Chondrocyte (in vitro differentiated cells): ENCODE results near the gene TF. TPM values are rescaled to one million over a fixed set of nuclear protein-coding genes. Genes with fewer than 3 reads are reported as not detected.

Experiments used
- DNase-seq: peaks from one replicate; pipeline ENCODE4 v3.0.0; 2021; ENCODE audit warnings: mixed read lengths, low spot score
- H3K27ac Mint-ChIP-seq: one replicate; pipeline ENCODE4 v1.8.0; 2021; ENCODE audit warnings: mild to moderate bottlenecking, moderate library complexity, mixed read lengths; ENCODE audit not compliant: unreplicated experiment
- H3K27me3 Mint-ChIP-seq: 2 replicates; pipeline ENCODE4 v1.8.0; 2021; ENCODE audit warnings: low read depth, mixed read lengths
- H3K36me3 Mint-ChIP-seq: 2 replicates; pipeline ENCODE4 v1.8.0; 2021; ENCODE audit warnings: low read depth, mixed read lengths
- H3K4me1 Mint-ChIP-seq: 2 replicates; pipeline ENCODE4 v1.8.0; 2021; ENCODE audit warnings: low read depth, mild to moderate bottlenecking, mixed read lengths
- H3K4me3 Mint-ChIP-seq: one replicate; pipeline ENCODE4 v1.8.0; 2021; ENCODE audit warnings: mild to moderate bottlenecking, moderate library complexity, mixed read lengths; ENCODE audit not compliant: unreplicated experiment
- H3K9me3 Mint-ChIP-seq: 2 replicates; pipeline ENCODE4 v1.8.0; 2021; ENCODE audit warnings: low read depth, mixed read lengths
- total RNA-seq: library from RNA; stranded (reverse); gene quantifications from 3 replicates; pipeline ENCODE4 v1.2.1, GENCODE V29; 2021
- TF ChIP-seq, protein P1 (sequence below): fragments of 200-600 bp; sonication (generic); IDR thresholded peaks from 2 replicates; pipeline ENCODE4 v1.5.0; 2021; ENCODE audit warnings: antibody characterized with exemption, mild to moderate bottlenecking, moderate library complexity

TF gene
- total RNA-seq, 1 donor from 2014 or later: 1.2 TPM

DNA sequence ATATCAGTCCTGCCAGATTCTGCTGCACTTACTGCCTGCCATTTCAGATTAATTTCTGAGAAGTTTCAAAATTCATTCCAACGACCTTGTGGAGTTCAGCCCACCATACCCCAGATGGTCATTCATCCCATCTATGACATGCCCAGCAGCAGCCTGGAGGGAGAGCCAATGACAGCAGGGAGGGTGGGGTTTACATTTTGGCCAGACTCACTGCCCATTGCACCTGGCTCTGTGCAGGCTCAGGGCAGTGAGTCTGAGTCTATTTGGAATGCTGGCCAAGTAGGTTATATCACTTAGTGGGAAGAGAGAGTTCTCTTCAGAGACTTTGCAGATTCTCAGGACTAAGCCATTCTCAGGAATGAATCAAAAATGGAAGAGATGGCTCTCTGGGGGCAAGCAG, 80.9 kb downstream of the TF start:
- no peak overlapping the region for H3K27ac Mint-ChIP-seq
- no peaks in the 10 kb centered on the region for H3K27me3 Mint-ChIP-seq
- no peak overlapping the region for H3K4me3 Mint-ChIP-seq
- DNase-seq: no peak
- TF ChIP-seq, protein P1, sequence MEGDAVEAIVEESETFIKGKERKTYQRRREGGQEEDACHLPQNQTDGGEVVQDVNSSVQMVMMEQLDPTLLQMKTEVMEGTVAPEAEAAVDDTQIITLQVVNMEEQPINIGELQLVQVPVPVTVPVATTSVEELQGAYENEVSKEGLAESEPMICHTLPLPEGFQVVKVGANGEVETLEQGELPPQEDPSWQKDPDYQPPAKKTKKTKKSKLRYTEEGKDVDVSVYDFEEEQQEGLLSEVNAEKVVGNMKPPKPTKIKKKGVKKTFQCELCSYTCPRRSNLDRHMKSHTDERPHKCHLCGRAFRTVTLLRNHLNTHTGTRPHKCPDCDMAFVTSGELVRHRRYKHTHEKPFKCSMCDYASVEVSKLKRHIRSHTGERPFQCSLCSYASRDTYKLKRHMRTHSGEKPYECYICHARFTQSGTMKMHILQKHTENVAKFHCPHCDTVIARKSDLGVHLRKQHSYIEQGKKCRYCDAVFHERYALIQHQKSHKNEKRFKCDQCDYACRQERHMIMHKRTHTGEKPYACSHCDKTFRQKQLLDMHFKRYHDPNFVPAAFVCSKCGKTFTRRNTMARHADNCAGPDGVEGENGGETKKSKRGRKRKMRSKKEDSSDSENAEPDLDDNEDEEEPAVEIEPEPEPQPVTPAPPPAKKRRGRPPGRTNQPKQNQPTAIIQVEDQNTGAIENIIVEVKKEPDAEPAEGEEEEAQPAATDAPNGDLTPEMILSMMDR: no peak
- no peaks in the 10 kb centered on the region for H3K4me1 Mint-ChIP-seq
- no peaks in the 10 kb centered on the region for H3K9me3 Mint-ChIP-seq
- peaks cover 13% of the 10 kb centered on the region for H3K36me3 Mint-ChIP-seq

DNA sequence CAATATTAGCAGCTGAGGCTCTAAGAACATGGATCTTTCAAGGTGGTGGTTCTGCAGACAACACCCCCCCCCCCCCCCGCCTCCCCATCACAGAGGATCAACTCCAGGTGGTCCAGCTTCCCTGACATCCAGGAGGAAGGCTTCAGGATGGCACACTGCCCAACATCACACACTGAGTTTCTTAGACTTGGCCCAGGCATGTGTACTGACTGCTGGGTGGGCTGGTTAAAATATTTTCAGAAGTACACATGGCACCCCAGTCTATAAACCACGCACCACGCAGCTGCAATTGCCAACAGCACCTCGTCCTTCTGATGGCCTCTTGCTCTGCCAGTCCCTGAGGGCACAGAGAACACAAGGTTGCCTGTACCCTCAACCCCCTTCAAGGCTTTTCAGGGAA, 81.5 kb downstream of the TF start:
- TF ChIP-seq, protein P1: no peak
- Mint-ChIP-seq H3K36me3 (peaks cover 10% of the 10 kb centered on the region), H3K9me3 (no peaks in the 10 kb centered on the region), H3K27ac (no peak overlapping the region), H3K4me1 (no peaks in the 10 kb centered on the region), H3K27me3 (no peaks in the 10 kb centered on the region), H3K4me3 (no peak overlapping the region)
- no peak for DNase-seq

DNA sequence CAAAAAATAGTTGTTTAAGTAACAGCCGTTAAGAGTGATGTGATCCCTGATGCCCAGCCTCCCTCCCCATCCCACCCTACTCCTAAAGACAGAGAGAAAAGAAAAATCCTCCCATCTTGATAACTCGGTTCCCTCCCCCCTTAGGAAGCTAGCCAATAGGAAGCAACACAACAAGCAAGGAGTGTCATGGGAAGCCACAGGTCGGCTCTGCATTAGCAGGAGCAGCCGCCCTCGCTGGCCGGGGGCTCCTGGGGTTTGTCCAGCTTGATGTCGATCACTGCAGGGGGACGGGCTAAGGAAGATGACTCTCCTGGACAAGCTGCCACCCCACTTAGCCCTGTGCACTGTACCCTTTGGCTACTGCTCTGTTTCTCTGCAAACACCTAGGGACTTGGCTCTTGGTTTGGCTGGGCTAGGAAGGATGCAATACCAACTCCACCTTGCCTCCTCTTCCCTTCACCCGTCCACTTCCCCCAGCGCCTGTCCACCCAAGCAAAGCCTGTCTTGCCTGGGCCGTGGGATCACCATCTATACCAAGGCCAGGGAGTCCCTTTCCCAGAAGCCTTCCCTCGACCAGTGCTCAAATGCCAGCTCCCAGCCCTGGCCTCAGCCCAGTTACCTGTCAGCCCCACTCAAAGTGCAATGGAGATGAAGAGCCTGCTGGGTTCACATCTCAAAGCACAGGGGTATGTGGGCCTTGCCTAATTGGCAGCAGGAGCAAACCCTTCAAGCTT, 82.5 kb downstream of the TF start:
- no peak for DNase-seq
- TF ChIP-seq, protein P1: no peak
- Mint-ChIP-seq H3K27ac (no peak overlapping the region), H3K4me3 (no peak overlapping the region), H3K27me3 (no peaks in the 10 kb centered on the region), H3K4me1 (no peaks in the 10 kb centered on the region), H3K36me3 (peaks cover 8% of the 10 kb centered on the region), H3K9me3 (no peaks in the 10 kb centered on the region)

DNA sequence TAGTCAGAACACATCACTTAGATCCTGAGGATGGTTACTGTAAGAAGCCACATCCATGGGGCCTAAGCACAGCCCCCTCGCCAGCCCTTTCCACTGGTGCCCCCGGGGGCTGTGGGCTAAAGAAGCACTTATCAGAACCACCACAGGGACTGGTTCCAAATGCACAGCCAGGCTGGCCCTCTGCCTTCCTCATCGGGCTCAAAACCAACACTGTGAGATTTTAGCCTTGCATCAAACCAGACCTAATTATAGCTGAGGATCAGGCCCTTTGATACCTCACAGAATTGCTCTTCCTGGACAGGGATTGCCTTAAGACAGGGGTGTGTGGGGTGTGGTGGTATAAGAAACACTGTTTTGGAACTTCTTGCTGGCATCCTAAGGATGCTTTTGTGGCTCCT, 83.1 kb downstream of the TF start:
- H3K27me3 Mint-ChIP-seq: no peaks in the 10 kb centered on the region
- H3K4me1 Mint-ChIP-seq: no peaks in the 10 kb centered on the region
- no peak for DNase-seq
- H3K9me3 Mint-ChIP-seq: no peaks in the 10 kb centered on the region
- no peak overlapping the region for H3K27ac Mint-ChIP-seq
- H3K4me3 Mint-ChIP-seq: no peak overlapping the region
- peaks cover 3% of the 10 kb centered on the region for H3K36me3 Mint-ChIP-seq
- TF ChIP-seq, protein P1: no peak

DNA sequence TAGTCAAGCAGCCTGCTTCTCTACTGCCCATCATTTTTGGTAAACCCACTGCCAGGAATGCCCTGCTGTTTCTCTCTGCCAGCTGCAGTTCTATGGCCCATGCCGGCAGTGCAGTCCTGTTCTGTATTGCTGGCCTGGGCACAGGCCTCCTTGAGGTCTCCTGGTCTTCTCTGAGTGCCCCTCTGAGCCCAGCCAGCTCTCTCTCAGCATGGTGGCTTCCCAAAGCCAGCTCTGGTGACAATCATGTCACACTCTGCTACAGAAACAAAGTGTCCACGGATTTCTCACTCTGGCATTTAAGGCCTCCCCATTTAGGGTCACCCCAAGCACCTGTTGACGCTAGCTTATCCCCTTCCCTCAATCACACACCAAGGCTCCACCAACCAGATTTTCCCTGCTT, 83.9 kb downstream of the TF start:
- no peaks in the 10 kb centered on the region for H3K9me3 Mint-ChIP-seq
- no peaks in the 10 kb centered on the region for H3K4me1 Mint-ChIP-seq
- TF ChIP-seq, protein P1: no peak
- DNase-seq: no peak
- H3K27ac Mint-ChIP-seq: no peak overlapping the region
- peaks cover 5% of the 10 kb centered on the region for H3K36me3 Mint-ChIP-seq
- no peak overlapping the region for H3K4me3 Mint-ChIP-seq
- H3K27me3 Mint-ChIP-seq: no peaks in the 10 kb centered on the region
